Measurements from ENCODE around the gene YWHAE.

DNA sequence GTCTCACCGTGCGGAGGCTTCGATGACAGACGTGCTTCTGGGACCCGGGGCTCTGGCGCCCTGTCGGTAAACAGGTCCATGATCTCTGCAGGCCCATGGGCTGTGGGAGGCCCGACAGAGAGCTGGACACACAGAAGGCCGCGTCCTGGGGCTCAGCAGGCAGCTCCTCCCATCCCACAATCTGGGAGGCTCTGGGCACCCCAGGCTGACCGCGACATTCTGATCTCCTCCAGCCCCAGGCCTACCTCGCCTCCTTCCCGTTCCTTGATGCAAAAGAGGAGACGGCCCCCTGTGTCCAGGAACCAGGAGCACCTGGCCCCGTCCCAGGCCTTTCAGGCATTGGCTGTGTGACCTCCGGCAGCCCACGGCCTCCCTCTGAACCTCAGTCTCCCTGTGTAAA, 97.3 kb downstream of the YWHAE start:
- TF ChIP-seq, protein P1, sequence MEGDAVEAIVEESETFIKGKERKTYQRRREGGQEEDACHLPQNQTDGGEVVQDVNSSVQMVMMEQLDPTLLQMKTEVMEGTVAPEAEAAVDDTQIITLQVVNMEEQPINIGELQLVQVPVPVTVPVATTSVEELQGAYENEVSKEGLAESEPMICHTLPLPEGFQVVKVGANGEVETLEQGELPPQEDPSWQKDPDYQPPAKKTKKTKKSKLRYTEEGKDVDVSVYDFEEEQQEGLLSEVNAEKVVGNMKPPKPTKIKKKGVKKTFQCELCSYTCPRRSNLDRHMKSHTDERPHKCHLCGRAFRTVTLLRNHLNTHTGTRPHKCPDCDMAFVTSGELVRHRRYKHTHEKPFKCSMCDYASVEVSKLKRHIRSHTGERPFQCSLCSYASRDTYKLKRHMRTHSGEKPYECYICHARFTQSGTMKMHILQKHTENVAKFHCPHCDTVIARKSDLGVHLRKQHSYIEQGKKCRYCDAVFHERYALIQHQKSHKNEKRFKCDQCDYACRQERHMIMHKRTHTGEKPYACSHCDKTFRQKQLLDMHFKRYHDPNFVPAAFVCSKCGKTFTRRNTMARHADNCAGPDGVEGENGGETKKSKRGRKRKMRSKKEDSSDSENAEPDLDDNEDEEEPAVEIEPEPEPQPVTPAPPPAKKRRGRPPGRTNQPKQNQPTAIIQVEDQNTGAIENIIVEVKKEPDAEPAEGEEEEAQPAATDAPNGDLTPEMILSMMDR (IDR thresholded peaks at IDR 0.05; ENCODE audit: poor library complexity) = no peak
- TF ChIP-seq EZH2phosphoT487 (IDR thresholded peaks at IDR 0.05; ENCODE audit: low read depth, severe bottlenecking, unreplicated experiment) (no peak), EZH2 (IDR thresholded peaks at IDR 0.05; ENCODE audit: borderline replicate concordance) (no peak)
